ENCODE measurements around the gene TRAFD1. TPM values are rescaled to one million over a fixed set of nuclear protein-coding genes. Genes with fewer than 3 reads are reported as not detected.

The TRAFD1 gene
- total and polyA plus RNA-seq, 2 experiments from 2014 or later = 17.4 to 30.4 TPM

- H3K36me3 Mint-ChIP-seq (ENCODE audit: low read depth) = no peaks in the 10 kb centered on the region; the same call in 2 of the 3 replicates
Measured at GRCh38 chr12:112121780-112122565, 3.4 kb upstream of the TRAFD1 start.

More at GRCh38 chr12:112121780-112122565, 3.4 kb upstream of the TRAFD1 start:
- Mint-ChIP-seq H3K4me1 (peaks cover 23% of the 10 kb centered on the region), H3K9me3 (no peaks in the 10 kb centered on the region), H3K27me3 (ENCODE audit: insufficient read depth, low read depth, poor library complexity) (peaks cover 4% of the 10 kb centered on the region), H3K4me3 (no peak overlapping the region), H3K27ac (no peak overlapping the region)
- ATAC-seq (peak; percentile 3), DNase-seq (ENCODE audit: low spot score) (peak; percentile 31)
- Histone ChIP-seq H3K4me1 (ENCODE audit: insufficient read depth) (peaks cover 26% of the 10 kb centered on the region), H3K79me2 (replicated peaks; ENCODE audit: insufficient read depth) (peaks cover 8% of the 10 kb centered on the region), H2AFZ (peak overlapping the region; percentile 23; the same call in 1 of the 2 replicates), H3K9me2 (ENCODE audit: insufficient read depth) (no peaks in the 10 kb centered on the region), H3F3A (replicated peaks; ENCODE audit: low read depth) (0 out of 2 replicates have a peak, but pooled peaks cover 3% of the 10 kb centered on the region), H3K4me3 (no peak overlapping the region), H3K27ac (ENCODE audit: low read depth) (no peak overlapping the region), H3K4me2 (no peak overlapping the region), H4K20me1 (replicated peaks; ENCODE audit: insufficient read depth) (no peaks in the 10 kb centered on the region; the same call in 1 of the 2 replicates), H3K36me3 (ENCODE audit: insufficient read depth) (no peaks in the 10 kb centered on the region), H3K27me3 (ENCODE audit: insufficient read depth) (no peaks in the 10 kb centered on the region)
- TF ChIP-seq JUNB (IDR thresholded peaks at IDR 0.05; ENCODE audit: unreplicated experiment) (no peak), EZH2phosphoT487 (IDR thresholded peaks at IDR 0.05; ENCODE audit: unreplicated experiment) (no peak), CTCF (conservative IDR thresholded peaks at IDR 0.05; ENCODE audit: low read depth in 2 of 2) (no peak), EZH2 (IDR thresholded peaks at IDR 0.05; ENCODE audit: low read depth, unreplicated experiment) (no peak), NANOG (IDR thresholded peaks at IDR 0.05; ENCODE audit: borderline replicate concordance) (no peak), ETS1 (IDR thresholded peaks at IDR 0.05) (no peak), ZNF331 (CRISPR knock-in tag; IDR thresholded peaks at IDR 0.05; ENCODE audit: low read depth) (no peak), ZNF462 (CRISPR knock-in tag; IDR thresholded peaks at IDR 0.05) (no peak), REST (IDR thresholded peaks at IDR 0.05; ENCODE audit: unreplicated experiment) (no peak), ZNF114 (CRISPR knock-in tag; IDR thresholded peaks at IDR 0.05) (no peak), CREB1 (CRISPR knock-in tag; IDR thresholded peaks at IDR 0.05; ENCODE audit: low read depth) (no peak)
